H7 (cell line): Measurements from ENCODE around the gene MYO1C. TPM values are rescaled to one million over a fixed set of nuclear protein-coding genes. Genes with fewer than 3 reads are reported as not detected.
A peak's percentile ranks its signal among the peaks of the same experiment; 100 is the strongest.
"Not testable (repeated sequence)": the region's sequence is repeated elsewhere in the genome, so short reads cannot be mapped to it uniquely, and the experiment has no call there.

Experiments
- DNase-seq: peaks from one replicate; pipeline ENCODE4 v3.0.0; 2012
- H3K27me3 ChIP-seq: 2 replicates; pipeline ENCODE4 v1.6.0; 2011; ENCODE audit warnings: mild to moderate bottlenecking, low read length; ENCODE audit not compliant: control insufficient read depth, insufficient read depth
- H3K36me3 ChIP-seq: replicated peaks from 2 replicates; pipeline ENCODE4 v1.5.1; 2011; ENCODE audit warnings: low read length; ENCODE audit not compliant: control insufficient read depth, insufficient read depth
- H3K4me3 ChIP-seq: 2 replicates; pipeline ENCODE4 v1.5.1; 2011; ENCODE audit warnings: low read depth, mild to moderate bottlenecking, control low read depth, low read length, moderate library complexity; ENCODE audit not compliant: insufficient read depth
- total RNA-seq: library from RNA; depleted of rRNA; stranded (reverse); fragments of >200 nt; shearing (Covaris generic); gene quantifications from 2 replicates; pipeline ENCODE4 v1.2.3, GENCODE V29; 2014

MYO1C gene
- total RNA-seq, 1 experiment from 2014 or later = 62.6 TPM

DNA sequence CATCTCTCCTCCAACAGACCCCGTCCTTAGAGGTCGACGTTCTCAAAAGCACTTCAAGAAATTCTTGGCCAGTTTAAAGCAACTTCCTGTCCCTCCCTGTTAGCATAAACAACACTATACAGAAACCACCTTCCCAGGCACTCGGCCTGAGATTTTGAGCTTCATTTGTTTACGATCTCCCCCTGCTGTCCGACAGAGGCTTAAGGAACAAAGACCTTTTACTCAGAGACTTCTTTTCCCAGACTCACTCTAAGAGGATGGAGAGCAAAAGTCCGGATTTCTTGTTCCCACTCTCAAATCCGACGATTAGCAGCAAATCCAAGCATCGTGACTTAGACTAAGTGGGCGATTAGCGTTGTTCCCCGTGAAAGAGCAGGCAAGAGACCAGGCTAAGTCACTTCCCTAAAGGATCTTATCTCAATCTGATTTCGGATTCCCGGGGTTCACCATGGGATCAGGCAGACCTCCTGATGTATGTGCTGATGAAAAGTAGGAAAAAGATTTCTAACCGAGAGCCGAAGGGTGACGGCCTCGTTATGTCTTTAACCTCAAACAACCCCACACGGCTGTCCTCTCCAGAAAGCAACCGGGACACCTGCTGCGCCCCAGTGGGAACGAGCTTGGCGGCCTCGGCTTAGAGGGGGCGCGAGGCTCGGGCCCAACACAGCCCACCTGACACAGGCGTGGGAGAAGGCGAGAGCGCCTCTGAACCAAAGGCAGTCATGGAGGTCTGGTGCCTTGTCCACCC, 23.3 kb upstream of the MYO1C start:
- peak; percentile 91 for DNase-seq
- Histone ChIP-seq H3K27me3 (no peaks in the 10 kb centered on the region), H3K36me3 (peaks cover 1% of the 10 kb centered on the region), H3K4me3 (peak overlapping the region; percentile 91)

DNA sequence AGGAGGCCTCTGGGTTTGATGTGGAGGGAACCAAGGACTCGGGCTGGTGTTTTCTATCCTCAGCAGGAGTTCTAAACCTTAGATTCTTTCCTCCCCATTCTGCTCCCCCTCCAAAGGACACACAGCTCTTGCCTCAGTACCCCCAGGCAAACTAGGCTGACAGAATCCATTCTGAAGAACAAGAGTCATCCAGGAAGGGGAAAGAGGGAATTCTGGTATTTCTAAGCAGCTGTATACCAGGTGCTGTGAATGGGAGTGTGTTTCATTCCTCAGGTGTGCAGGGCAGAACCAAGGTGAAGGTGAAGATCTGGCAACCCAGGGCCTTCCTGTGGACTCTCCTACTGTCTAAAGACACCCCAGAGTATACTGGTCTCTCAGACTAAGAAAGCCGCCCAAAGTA, 19.9 kb upstream of the MYO1C start:
- H3K36me3 ChIP-seq = no peaks in the 10 kb centered on the region; the same call in none of the 2 replicates
- DNase-seq = no peak
- no peaks in the 10 kb centered on the region for H3K27me3 ChIP-seq
- no peak overlapping the region for H3K4me3 ChIP-seq

DNA sequence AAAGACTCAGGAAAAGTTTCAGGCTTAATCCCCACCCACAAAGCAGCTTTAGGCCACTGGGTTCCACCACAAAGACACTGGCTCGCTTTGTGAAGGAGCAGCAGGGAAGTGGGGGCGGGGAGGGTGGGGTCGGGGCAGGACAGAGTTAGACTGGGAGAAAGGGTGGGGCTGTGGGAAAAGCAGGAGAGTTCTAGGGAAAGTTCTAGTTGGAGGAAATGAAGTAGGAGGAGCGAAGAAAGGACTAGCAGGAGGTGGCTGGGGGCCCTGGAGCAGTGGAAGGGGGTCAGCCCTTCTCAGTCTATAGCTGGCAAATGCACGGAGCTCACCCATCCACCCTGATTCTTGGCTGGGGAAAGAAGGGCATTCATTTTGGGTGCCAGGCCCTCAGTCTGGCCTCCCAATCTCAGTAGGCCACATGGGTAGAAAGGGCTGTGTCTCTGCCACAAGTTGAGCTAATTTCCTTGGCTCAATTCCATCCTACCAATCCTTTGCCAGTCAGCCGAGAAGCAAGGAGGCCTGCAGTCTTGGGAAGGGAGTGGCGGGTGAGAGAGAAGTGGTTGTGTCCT, 19.4 kb upstream of the MYO1C start:
- no peaks in the 10 kb centered on the region for H3K27me3 ChIP-seq
- no peak for DNase-seq
- H3K4me3 ChIP-seq = no peak overlapping the region
- H3K36me3 ChIP-seq = no peaks in the 10 kb centered on the region; the same call in none of the 2 replicates

DNA sequence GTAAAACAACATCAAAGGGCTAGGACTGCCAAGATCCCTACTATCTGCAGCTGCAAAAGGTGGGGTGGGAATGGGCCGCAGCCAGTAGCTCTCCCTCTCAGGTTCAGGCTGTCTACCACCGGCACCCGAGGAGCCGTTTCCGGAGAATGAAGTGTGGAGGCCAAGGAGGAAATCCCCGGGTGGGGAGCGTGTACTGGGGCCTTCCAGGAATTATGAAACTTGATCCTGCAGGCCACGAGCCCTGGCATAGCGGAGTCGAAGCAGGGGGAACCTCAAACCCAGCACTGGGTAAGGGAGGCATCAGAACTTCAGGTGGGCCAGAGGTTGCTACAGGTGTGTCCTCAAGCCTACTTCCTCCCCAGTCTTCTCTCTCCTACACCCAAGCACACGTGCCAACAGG, 18.8 kb upstream of the MYO1C start:
- DNase-seq = no peak
- no peak overlapping the region for H3K4me3 ChIP-seq
- no peaks in the 10 kb centered on the region; the same call in none of the 2 replicates for H3K36me3 ChIP-seq
- no peaks in the 10 kb centered on the region for H3K27me3 ChIP-seq

DNA sequence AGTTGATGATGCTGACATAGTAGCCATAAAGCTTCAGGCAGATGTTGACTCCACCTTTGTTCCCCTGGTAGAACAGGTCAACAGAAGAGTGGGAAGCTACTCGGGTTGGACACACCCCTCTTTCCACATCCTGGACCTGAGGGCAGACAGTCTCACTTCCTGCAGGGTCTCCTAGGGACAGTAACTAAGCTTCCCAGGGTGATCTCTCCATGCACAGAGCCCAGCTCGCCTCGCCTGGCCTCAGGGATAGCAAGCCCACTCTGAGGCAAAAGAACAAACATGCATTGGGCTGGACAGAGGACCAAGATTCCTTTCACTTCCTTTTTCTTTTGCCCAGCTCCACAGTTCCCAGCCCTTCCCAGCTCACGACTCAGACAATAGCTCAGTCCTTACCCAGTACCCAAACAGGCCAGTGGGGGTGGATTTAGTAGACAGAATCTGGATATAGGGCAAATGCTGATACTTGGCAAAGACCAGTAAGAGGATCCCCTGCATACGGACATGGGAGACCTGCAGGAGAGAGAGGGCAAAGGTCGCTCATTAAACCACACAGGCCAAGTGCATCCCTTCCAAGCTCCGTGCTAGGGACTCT, 16.9 kb upstream of the MYO1C start:
- Histone ChIP-seq H3K4me3 (no peak overlapping the region), H3K36me3 (no peaks in the 10 kb centered on the region; the same call in none of the 2 replicates), H3K27me3 (no peaks in the 10 kb centered on the region)
- no peak for DNase-seq

DNA sequence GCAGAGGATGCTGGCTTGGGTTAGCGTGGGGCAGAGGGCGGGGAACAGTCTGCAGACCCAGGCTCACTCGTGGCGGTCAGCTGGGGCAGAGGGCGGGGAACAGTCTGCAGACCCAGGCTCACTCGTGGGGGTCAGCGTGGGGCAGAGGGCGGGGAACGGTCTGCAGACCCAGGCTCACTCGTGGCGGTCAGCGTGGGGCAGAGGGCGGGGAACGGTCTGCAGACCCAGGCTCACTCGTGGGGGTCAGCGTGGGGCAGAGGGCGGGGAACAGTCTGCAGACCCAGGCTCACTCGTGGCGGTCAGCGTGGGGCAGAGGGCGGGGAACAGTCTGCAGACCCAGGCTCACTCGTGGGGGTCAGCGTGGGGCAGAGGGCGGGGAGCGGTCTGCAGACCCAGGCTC, 16.2 kb upstream of the MYO1C start:
- H3K4me3 ChIP-seq, H3K27me3 ChIP-seq, H3K36me3 ChIP-seq, DNase-seq: not testable (repeated sequence)

DNA sequence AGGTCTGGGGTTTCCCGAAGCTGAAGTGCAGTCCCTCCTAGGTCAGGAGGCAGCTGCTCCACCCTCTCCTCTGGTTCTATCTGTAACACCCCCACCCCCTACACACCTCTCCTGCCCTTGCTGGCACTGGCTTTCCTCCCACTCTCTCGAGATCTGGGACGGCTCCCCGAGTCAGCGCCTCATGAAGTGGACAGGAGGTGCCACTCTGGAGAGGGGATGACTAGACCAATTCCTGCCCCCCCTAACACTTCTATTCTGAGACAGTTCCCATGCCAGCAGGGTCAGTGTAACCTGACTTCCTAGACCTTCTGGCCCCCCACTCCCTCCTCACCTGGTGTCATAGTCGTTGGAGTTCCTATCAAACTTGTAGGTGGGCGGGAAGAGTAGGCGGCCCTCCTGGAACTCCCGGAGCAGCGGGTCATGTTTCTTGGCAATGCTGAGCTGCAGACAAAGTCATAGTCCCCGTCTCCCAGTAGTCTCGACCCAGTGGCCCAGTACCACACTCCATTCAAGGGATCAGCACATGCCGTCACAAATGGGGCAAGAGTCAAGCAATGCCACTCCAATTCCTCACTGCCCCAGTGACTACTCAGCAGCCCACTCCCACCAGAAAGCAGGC, 14.3 kb upstream of the MYO1C start:
- Histone ChIP-seq H3K36me3 (no peaks in the 10 kb centered on the region; the same call in none of the 2 replicates), H3K4me3 (no peak overlapping the region), H3K27me3 (no peaks in the 10 kb centered on the region)
- no peak for DNase-seq

DNA sequence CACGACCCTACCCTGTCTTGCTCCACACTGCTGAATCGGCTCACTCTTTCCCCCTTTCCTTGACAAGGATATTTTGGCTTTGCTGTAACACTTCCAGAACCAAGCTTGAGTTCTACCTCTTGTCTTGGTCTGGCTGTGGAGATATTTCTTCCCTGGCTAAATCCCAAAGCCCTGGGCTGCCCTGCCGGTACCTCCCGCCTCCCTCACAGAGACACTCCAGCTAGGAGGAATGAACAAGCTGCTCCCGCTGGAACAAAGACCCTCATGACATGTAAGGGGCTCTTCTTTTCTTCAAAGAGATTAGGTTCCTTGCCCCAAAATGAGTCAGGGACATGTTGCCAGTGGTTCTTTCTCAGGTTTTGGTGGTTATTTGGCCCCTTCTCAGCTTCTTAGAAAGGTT, 13.1 kb upstream of the MYO1C start:
- no peaks in the 10 kb centered on the region for H3K27me3 ChIP-seq
- DNase-seq = no peak
- H3K4me3 ChIP-seq = no peak overlapping the region
- no peaks in the 10 kb centered on the region; the same call in 1 of the 2 replicates for H3K36me3 ChIP-seq

DNA sequence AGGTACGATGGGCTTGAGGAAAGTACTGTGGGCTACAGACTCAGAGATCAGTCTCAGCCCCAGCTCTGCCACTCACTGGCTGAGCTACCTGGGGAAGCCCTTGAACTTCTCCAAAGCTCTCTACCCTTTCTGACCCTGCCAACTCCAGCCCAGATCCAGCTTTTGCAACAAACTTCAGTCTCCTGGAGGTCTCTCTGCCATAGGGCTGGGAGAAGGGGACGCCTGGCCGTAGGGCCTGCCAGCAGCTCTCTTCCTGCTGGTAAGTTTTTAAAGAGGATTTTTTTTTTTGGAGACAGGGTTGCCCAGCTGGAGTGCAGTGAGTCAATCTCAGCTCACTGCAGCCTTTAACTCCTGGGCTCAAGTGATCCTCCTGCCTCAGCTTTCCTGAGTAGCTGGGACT, 12.4 kb upstream of the MYO1C start:
- H3K27me3 ChIP-seq = no peaks in the 10 kb centered on the region
- H3K4me3 ChIP-seq = no peak overlapping the region
- no peaks in the 10 kb centered on the region; the same call in 1 of the 2 replicates for H3K36me3 ChIP-seq
- DNase-seq = no peak

DNA sequence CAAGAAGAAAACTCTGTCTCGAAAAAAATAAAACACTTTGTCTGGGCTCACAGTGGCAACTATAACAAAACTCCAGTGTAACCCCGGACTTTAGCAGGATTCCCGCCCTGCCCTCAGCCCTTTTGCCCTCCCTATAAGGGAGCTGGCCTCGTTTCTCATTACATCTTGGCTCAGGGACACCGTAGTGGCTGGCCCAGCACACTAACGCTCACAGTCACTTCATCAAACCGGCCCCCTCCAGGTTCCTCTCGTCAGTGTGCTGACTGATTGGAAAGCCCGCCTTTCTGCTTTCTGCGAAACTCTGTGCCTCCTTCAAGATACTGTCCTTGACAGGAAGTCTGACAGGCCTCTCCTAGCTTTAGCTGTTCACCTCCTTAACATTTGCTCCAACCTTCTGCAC, 11.2 kb upstream of the MYO1C start:
- no peaks in the 10 kb centered on the region for H3K36me3 ChIP-seq
- H3K27me3 ChIP-seq = no peaks in the 10 kb centered on the region
- no peak for DNase-seq
- no peak overlapping the region for H3K4me3 ChIP-seq

DNA sequence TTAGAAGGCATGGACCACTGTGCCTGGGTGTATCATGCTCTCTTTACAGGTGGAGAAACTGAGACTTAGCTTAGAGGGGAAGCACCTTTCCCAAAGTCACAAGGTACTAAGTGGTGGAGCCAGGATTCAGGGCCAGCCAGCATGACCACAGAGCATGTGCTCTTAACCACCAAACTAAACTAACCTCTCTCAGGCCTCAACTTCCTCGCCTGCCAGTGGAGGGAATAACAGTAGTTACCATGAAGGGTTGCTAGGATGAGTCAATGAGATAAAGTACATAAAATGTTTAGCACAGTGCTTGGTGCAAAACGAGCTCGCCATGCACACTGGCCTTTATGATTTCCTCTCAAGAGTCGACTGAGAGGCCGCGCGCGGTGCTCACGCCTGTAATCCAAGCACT, 6.4 kb upstream of the MYO1C start:
- H3K36me3 ChIP-seq = no peaks in the 10 kb centered on the region; the same call in none of the 2 replicates
- DNase-seq = no peak

DNA sequence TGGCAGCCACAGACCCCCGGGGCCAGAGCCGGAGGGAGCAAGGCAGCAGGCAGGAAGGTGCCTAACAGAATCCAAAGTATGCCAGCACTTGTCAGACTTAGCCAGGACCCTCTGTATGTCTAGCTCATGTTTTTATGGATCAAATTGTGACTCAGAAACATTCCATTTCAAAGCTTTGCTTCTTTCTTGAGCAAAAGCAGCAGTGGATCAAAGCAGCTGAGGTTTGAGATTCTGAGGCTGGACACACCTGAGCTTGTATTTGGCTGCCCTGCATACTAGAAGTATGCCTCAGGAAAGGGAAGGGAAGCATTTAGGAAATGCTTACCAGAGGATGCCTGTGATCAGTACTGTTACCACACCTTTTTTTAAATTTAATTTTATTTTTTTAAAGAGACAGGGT, 5.7 kb upstream of the MYO1C start:
- H3K36me3 ChIP-seq = no peaks in the 10 kb centered on the region; the same call in none of the 2 replicates
- H3K4me3 ChIP-seq = no peak overlapping the region
- no peaks in the 10 kb centered on the region for H3K27me3 ChIP-seq
- no peak for DNase-seq

More for the DNA sequence above, 6.4 kb upstream of the MYO1C start:
- H3K27me3 ChIP-seq = no peaks in the 10 kb centered on the region
- H3K4me3 ChIP-seq = no peak overlapping the region

DNA sequence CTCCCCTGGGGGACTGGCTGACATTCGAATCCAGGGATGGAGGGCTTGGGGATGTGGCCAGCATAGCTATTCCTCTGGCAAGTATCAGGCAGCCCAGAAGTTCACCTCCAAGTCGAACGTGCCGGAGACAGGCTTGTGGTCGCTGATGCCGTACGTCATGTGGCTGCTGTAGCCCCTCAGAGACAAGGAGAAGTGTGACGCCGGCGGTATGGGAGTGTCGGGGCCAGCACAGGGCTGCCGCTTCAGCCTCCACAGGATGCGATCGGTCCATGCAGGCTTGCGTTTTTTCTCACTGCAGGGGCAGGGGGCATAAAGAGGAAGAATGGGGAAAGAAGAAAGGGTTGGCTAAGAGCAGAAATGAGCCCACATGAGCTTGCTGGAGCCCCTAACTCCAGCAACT, 5.3 kb upstream of the MYO1C start:
- no peaks in the 10 kb centered on the region for H3K27me3 ChIP-seq
- H3K36me3 ChIP-seq = no peaks in the 10 kb centered on the region; the same call in none of the 2 replicates
- no peak for DNase-seq
- no peak overlapping the region for H3K4me3 ChIP-seq

DNA sequence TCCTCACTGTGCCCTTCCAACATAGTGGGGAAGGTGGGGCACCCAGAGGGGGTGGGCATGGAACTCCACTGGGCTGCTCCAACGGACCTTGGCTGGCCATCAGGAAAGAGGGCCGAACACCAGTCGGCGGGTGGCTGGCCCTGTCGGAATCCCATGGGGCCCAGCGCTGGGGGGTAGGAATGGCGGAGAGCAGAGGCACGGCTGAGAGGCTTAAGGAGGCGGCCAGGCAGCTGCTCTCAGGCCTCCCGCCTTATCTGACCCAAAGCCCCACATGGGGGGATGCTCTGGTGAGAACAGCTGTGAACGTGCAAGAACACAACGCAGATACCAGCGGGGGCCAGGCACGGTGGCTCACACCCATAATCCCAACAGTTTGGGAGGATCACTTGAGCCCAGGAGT, 4.4 kb upstream of the MYO1C start:
- Histone ChIP-seq H3K36me3 (no peaks in the 10 kb centered on the region; the same call in none of the 2 replicates), H3K4me3 (no peak overlapping the region), H3K27me3 (peaks cover 3% of the 10 kb centered on the region; the same call in 1 of the 2 replicates)
- no peak for DNase-seq
